ENCODE measurements around the gene EGFL7.
A peak's percentile ranks its signal among the peaks of the same experiment; 100 is the strongest.

EGFL7 gene

DNA sequence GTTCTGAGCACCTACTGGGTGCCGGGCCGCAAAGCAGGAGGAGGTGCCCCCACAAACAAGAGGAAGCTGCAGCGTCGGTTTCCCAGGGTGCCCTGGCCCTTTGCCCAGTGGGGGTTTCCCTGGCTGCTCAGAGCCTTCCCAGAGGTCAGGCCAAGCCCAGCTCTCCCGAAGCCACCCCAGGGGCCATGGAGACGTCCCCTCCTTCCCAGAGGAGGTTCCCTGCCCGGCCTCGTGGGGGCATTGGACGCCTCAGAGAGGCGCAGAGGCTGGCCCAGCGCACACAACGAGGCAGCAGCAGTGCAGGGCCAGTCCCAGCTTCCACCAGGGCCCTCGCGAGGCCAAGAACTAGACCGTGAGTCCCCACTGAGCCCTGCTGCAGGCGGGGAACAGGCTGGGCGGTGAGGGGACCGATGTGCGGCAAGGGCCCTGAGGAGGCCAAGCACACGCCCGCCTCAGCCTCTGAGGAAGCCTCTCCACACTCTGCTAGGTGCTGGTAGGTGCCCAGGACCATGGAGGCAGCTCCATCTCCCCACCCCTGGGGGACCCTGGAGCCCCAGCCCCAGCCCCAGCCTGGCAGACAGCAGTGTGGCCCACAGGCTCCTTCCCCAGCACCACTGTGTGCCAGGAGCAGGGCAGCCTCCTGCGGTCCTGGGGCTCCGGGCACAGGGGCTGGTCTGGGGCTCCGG is 56.6 kb downstream of the EGFL7 start:
- no peak for DNase-seq (ENCODE audit: low read depth)

DNA sequence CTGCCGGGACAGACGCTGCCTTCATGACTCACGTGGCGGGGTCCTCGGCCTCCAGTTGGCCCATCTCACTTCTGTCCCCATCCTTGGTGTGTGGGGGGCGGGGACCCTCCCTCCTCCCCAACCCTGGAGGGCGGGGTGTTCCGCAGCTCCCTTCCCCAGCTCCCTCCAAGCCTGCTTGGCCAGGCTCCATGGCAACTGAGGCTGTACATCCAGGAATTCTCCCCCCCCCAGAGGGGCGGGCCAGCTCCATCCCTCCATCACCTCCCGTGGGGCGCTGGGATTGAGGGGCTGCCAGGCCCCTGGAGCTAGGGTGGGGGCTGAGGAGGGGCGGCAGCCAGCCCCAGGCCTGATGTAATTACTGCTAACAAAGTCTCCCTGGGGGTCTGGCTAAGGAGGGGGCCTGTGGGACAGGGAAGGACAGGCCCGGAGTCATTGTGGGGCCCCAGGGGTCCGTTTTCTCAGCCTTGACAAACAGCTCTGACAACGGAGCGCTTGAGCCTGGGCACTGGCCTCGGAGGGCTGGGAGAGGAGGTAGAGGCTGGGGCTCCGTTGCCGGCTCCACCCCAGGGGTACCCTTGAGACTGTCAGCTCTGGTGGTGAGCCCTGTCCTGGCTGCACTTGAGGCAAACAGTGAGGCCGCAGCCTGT is 57.7 kb downstream of the EGFL7 start:
- DNase-seq (ENCODE audit: low read depth): peak; percentile 23

DNA sequence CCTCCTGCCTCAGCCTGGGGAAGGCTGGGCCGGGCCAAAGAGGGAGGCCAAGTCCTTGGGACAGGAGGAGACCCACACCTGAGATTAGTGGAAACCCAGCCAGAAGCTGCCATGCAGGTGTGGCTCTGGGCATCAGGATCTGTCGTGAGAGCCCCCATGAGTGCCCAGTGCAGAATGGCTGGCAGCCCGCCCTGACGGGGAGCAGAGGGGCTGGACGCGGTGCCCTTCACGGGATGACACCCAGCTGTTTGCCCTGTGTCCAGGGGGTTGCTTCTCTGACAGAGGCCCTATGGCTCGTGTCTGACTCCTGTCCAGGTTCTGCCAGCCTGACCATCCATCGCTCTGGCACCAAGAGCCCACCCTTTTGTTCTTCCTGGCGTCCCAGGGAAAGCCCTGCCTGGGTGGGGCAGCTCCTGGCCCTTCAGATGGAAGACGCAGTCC is 58.2 kb downstream of the EGFL7 start:
- DNase-seq (ENCODE audit: low read depth): no peak

GRCh38 chr9:136721339-136722092 is 58.8 kb downstream of the EGFL7 start:
- DNase-seq (ENCODE audit: low read depth): peak; percentile 65
